Heart right ventricle (tissue), 16 donors: ENCODE measurements around the gene ELK3. TPM values are rescaled to one million over a fixed set of nuclear protein-coding genes. Genes with fewer than 3 reads are reported as not detected.
A peak's percentile ranks its signal among the peaks of the same experiment; 100 is the strongest.

ENCODE experiments used
- ATAC-seq, 8 donors: fragments of 200-7000 bp; cut with Tn5 transposase; one replicate each; pipeline ENCODE4 v1.9.1; 2020; ENCODE audit warnings: mild to moderate bottlenecking in 8 of 8, moderate library complexity in 8 of 8, moderate number of reproducible peaks in 1 of 8
- DNase-seq, 2 donors: peaks; one replicate each; pipeline ENCODE4 v3.0.0-alpha.2; 2020
- H3K27ac ChIP-seq, 10 donors: fragments of 200-600 bp; sonication (generic) in 2 of 10; one replicate each; pipeline versions ENCODE4 v1.5.0 to v1.8.0; 2020 to 2022; ENCODE audit warnings: mild to moderate bottlenecking in 3 of 10
- H3K27me3 ChIP-seq, 7 donors: fragments of 200-600 bp; one replicate each; pipeline ENCODE4 v1.8.0; 2021 to 2022; ENCODE audit warnings: mild to moderate bottlenecking in 2 of 7
- H3K36me3 ChIP-seq, 9 donors: fragments of 200-600 bp; sonication (generic) in 1 of 9; one replicate each; pipeline versions ENCODE4 v1.5.0 to v1.8.0; 2020 to 2022; ENCODE audit warnings: mild to moderate bottlenecking in 2 of 9
- H3K4me1 ChIP-seq, 9 donors: fragments of 200-600 bp; sonication (generic) in 1 of 9; one replicate each; pipeline versions ENCODE4 v1.5.0 to v1.8.0; 2020 to 2022; ENCODE audit warnings: mild to moderate bottlenecking in 4 of 9
- H3K4me3 ChIP-seq, 10 donors: fragments of 200-600 bp; sonication (generic) in 2 of 10; one replicate each; pipeline versions ENCODE4 v1.5.0 to v1.8.0; 2020 to 2022; ENCODE audit warnings: mild to moderate bottlenecking in 7 of 10, moderate library complexity in 2 of 10
- H3K9me3 ChIP-seq, 11 donors: fragments of 200-600 bp in 10 of 11; sonication (generic) in 2 of 11; one replicate each; pipeline versions ENCODE4 v1.5.0 to v1.8.0; 2013 to 2022; ENCODE audit warnings: mild to moderate bottlenecking in 2 of 11, control low read depth in 1 of 11, moderate library complexity in 1 of 11
- CTCF ChIP-seq, 9 donors: fragments of 200-600 bp; sonication (generic) in 2 of 9; IDR thresholded peaks; one replicate each; pipeline versions ENCODE4 v1.5.0 to v1.8.0; 2021 to 2022; ENCODE audit warnings: antibody characterized with exemption in 9 of 9, mild to moderate bottlenecking in 5 of 9, moderate library complexity in 1 of 9
- WGBS, 2 donors: extraction: QIAGEN DNeasy Blood & Tissue Kit; methylation state at CpG; one replicate each; pipeline ENCODE4 v1.1.7; 2013; ENCODE audit warnings: inconsistent platforms in 1 of 2; 5-methylcytosine and 5-hydroxymethylcytosine counted together
- intact Hi-C, 10 donors: fragments of 100-400 bp; cut with DNase I; formaldehyde crosslinking; loops; one replicate each; pipeline versions ENCODE4 v1.11.1 to v1.14.2; 2022
- polyA plus RNA-seq, 2 donors: library from polyadenylated mRNA; stranded (reverse); fragments of 200-250 nt; gene quantifications; one replicate each; pipeline ENCODE4 v1.2.3, GENCODE V29; 2013
- total RNA-seq, 10 donors: library from RNA; stranded (reverse); fragmentation: NEBNext Ultra II Directional in 3 of 10; extraction: Animal tissue kit (Norgen Biotek cat#: 25700) in 3 of 10; gene quantifications; one replicate each; pipeline versions ENCODE4 v1.2.1 to v1.2.4, GENCODE V29; 2021 to 2023
- donor health status: Arrhythmogenic right ventricular cardiomyopathy.
- donor health status: ischemic (EF 13 %, LVEDD 7.1; RV severe dilation, severe dysfunction).
- donor health status: healthy with polysubstance abuse.
- donor health status: DM: no; HTN: yes; CAD: no.
- donor health status: DM: no; HTN: no; CAD: no.
- donor health status: ischemic (EF 25% LVEDD 6.9; RV normal size, moderate dysfunction).
- donor health status: ischemic (EF 25% LVEDD 5.7; RV mildly dilated, moderate dysfunction).
- donor health status: healthy.
- donor health status: DM: yes; HTN: yes; CAD: no.
- donor health status: Ischemic cardiomyopathy.
- donor health status: ischemic (EF 35%, LVEDD 5.7; RV mildly dilated, moderate dysfunction).
- donor health status: nonischemic (EF 11% LVEDD 7.7; RV severe dilation, severe dysfunction).
- donor health status: DM: yes; HTN: yes; CAD: no.
- donor health status: PGD.
- donor health status: ischemic (EF 29% LVEDD 5.4; RV normal size, mild dysfunction).
- donor health status: nonischemic (EF 23%, LVEDD 6.1; RV moderate dilation, normal function).

ELK3 gene
- total and polyA plus RNA-seq, 12 donors: 6.6 to 33.0 (median 21.4) TPM

- H3K36me3 ChIP-seq: no peaks in the 10 kb centered on the region
- WGBS, 2 donors: 66 to 70% methylated on average over 10 of the region's 10 CpGs
- H3K9me3 ChIP-seq: peaks cover 0 to 4% (median 0%) of the 10 kb centered on the region in 11 donors
- DNase-seq (no peak), ATAC-seq (peak in 1 of 8 donors; percentile 44)
- peak overlapping the region in 2 of 10 donors; percentile 40 to 61 for H3K27ac ChIP-seq
- H3K4me1 ChIP-seq: peaks cover 0 to 17% (median 7%) of the 10 kb centered on the region in 9 donors
- H3K27me3 ChIP-seq: no peaks in the 10 kb centered on the region
- TF ChIP-seq CTCF (IDR thresholded peaks at IDR 0.05): no peak
- H3K4me3 ChIP-seq: no peak overlapping the region
- intact Hi-C loops: no loop called here
These were observed 7.4 kb upstream of the ELK3 start for GRCh38 chr12:96186607-96187301.

GRCh38 chr12:96187956-96188355, 6.2 kb upstream of the ELK3 start:
- Histone ChIP-seq H3K4me1 (peaks cover 0 to 20% (median 10%) of the 10 kb centered on the region in 9 donors), H3K9me3 (peaks cover 0 to 4% (median 0%) of the 10 kb centered on the region in 11 donors), H3K36me3 (no peaks in the 10 kb centered on the region), H3K27me3 (no peaks in the 10 kb centered on the region), H3K27ac (no peak overlapping the region), H3K4me3 (no peak overlapping the region)
- TF ChIP-seq CTCF (IDR thresholded peaks at IDR 0.05): no peak
- 79 to 80% methylated on average over 2 of the region's 2 CpGs for WGBS, 2 donors
- ATAC-seq: no peak
- intact Hi-C loops: no loop called here
- DNase-seq: no peak

- Histone ChIP-seq H3K9me3 (peaks cover 0 to 4% (median 0%) of the 10 kb centered on the region in 11 donors), H3K4me1 (peaks cover 0 to 30% (median 17%) of the 10 kb centered on the region in 9 donors), H3K27ac (no peak overlapping the region), H3K36me3 (no peaks in the 10 kb centered on the region), H3K4me3 (no peak overlapping the region), H3K27me3 (no peaks in the 10 kb centered on the region)
- DNase-seq (no peak), ATAC-seq (no peak)
- TF ChIP-seq CTCF (IDR thresholded peaks at IDR 0.05): no peak
- 79 to 81% methylated on average over 5 of the region's 5 CpGs for WGBS, 2 donors
- intact Hi-C loops: no loop called here
These were observed 4.4 kb upstream of the ELK3 start for GRCh38 chr12:96189781-96190180.

GRCh38 chr12:96190413-96191108, 3.6 kb upstream of the ELK3 start:
- Histone ChIP-seq H3K36me3 (no peaks in the 10 kb centered on the region), H3K27me3 (no peaks in the 10 kb centered on the region), H3K9me3 (peaks cover 0 to 4% (median 0%) of the 10 kb centered on the region in 11 donors), H3K27ac (no peak overlapping the region), H3K4me3 (no peak overlapping the region), H3K4me1 (peaks cover 0 to 30% (median 18%) of the 10 kb centered on the region in 9 donors)
- ATAC-seq (no peak), DNase-seq (no peak)
- intact Hi-C loops: no loop called here
- WGBS, 2 donors: 88 to 89% methylated on average over 10 of the region's 10 CpGs
- TF ChIP-seq CTCF (IDR thresholded peaks at IDR 0.05): no peak
